K562 (cell line): Measurements from ENCODE around the gene FETUB. TPM values are rescaled to one million over a fixed set of nuclear protein-coding genes. Genes with fewer than 3 reads are reported as not detected.

ENCODE experiments used
- ARID1B ChIP-seq: fragments of 450-650 bp; IDR thresholded peaks from 2 replicates; pipeline ENCODE4 v1.6.1; 2016; ENCODE audit warnings: antibody characterized with exemption, mild to moderate bottlenecking, inconsistent platforms
- C11orf30 ChIP-seq: fragments of 450-650 bp; IDR thresholded peaks from 2 replicates; pipeline ENCODE4 v1.6.1; 2016; ENCODE audit warnings: low read depth, mild to moderate bottlenecking
- CTBP1 ChIP-seq: fragments of 450-650 bp; IDR thresholded peaks from 2 replicates; pipeline ENCODE4 v1.6.1; 2016; ENCODE audit warnings: borderline replicate concordance
- CUX1 ChIP-seq: fragments of 200-800 bp; sonication (Bioruptor generic); IDR thresholded peaks from 2 replicates; pipeline ENCODE4 v1.6.1; 2016; ENCODE audit warnings: missing genetic modification characterization, missing compliant biosample characterization
- DPF2 ChIP-seq: fragments of 450-650 bp; IDR thresholded peaks from 2 replicates; pipeline ENCODE4 v1.6.1; 2016
- ESRRA ChIP-seq: fragments of 450-650 bp; IDR thresholded peaks from 2 replicates; pipeline ENCODE4 v1.6.1; 2014; ENCODE audit warnings: low read depth, mild to moderate bottlenecking, moderate library complexity, borderline replicate concordance
- FOSL1 ChIP-seq: fragments of 200-800 bp; sonication (Bioruptor generic); conservative IDR thresholded peaks from 2 replicates; pipeline ENCODE4 v1.6.1; 2016; ENCODE audit warnings: missing genetic modification characterization, missing compliant biosample characterization
- FOXA1 ChIP-seq: fragments of 450-650 bp; IDR thresholded peaks from 2 replicates; pipeline ENCODE4 v1.6.1; 2016; ENCODE audit warnings: mild to moderate bottlenecking, borderline replicate concordance
- FOXA3 ChIP-seq, 2 experiments: fragments of 450-650 bp in 1 of 2; sonication (generic) in 1 of 2; formaldehyde crosslinking; IDR thresholded peaks in 1 of 2; conservative IDR thresholded peaks in 1 of 2; 2 replicates each; pipeline versions ENCODE4 v1.4.0 to v1.8.0; 2020 to 2022; ENCODE audit warnings: mild to moderate bottlenecking in 2 of 2, missing genetic modification reagents in 1 of 2
- FOXJ2 ChIP-seq: fragments of 200-800 bp; sonication (Bioruptor generic); IDR thresholded peaks from 2 replicates; pipeline ENCODE4 v1.6.1; 2016; ENCODE audit warnings: missing genetic modification characterization, missing compliant biosample characterization
- FOXK2 ChIP-seq, 2 experiments: fragments of 450-650 bp; IDR thresholded peaks in 1 of 2; conservative IDR thresholded peaks in 1 of 2; 2 replicates each; pipeline ENCODE4 v1.6.1; 2016; ENCODE audit warnings: low read depth in 2 of 2, mild to moderate bottlenecking in 1 of 2
- JUN ChIP-seq, 2 experiments: sonication (generic) in 1 of 2; formaldehyde crosslinking in 1 of 2; IDR thresholded peaks; 2 replicates each; pipeline versions ENCODE4 v1.6.1 to v1.8.0; 2012 to 2022; ENCODE audit warnings: borderline replicate concordance in 2 of 2, mild to moderate bottlenecking in 2 of 2, improper control_type of control experiment in 1 of 2, low read depth in 1 of 2, low read length in 1 of 2, missing genetic modification reagents in 1 of 2
- LEF1 ChIP-seq: fragments of 450-650 bp; IDR thresholded peaks from 2 replicates; pipeline ENCODE4 v1.6.1; 2016; ENCODE audit warnings: mild to moderate bottlenecking
- MAFG ChIP-seq: fragments of 450-650 bp; conservative IDR thresholded peaks from 2 replicates; pipeline ENCODE4 v1.6.1; 2016; ENCODE audit warnings: missing genetic modification characterization, missing compliant biosample characterization
- NFE2 ChIP-seq: IDR thresholded peaks from 2 replicates; pipeline ENCODE4 v1.6.1; 2014; ENCODE audit warnings: antibody characterized with exemption, low read depth
- SMARCA4 ChIP-seq: fragments of 450-650 bp; IDR thresholded peaks from 2 replicates; pipeline ENCODE4 v1.6.1; 2016
- SMARCC2 ChIP-seq: fragments of 450-650 bp; IDR thresholded peaks from 2 replicates; pipeline ENCODE4 v1.6.1; 2017; ENCODE audit warnings: antibody characterized with exemption, moderate library complexity, mild to moderate bottlenecking, low read depth
- SMARCE1 ChIP-seq: fragments of 450-650 bp; IDR thresholded peaks from 2 replicates; pipeline ENCODE4 v1.7.1; 2016; ENCODE audit warnings: mild to moderate bottlenecking
- SOX6 ChIP-seq: fragments of 450-650 bp; IDR thresholded peaks from 2 replicates; pipeline ENCODE4 v1.6.1; 2014; ENCODE audit warnings: mild to moderate bottlenecking
- ZEB2 ChIP-seq: fragments of 450-650 bp; IDR thresholded peaks from 2 replicates; pipeline ENCODE4 v1.6.1; 2016
- ZNF583 ChIP-seq: fragments of 250-450 bp; sonication (Bioruptor Pico); IDR thresholded peaks from 2 replicates; pipeline ENCODE4 v1.4.0; 2020
- polyA plus RNA-seq, 8 experiments: library from polyadenylated mRNA; depleted of rRNA in 4 of 8; stranded (reverse) in 5 of 8; unstranded in 3 of 8; fragments of >200 nt; fragmentation: Nextera tagmentation in 2 of 8; fragmentation: Illumina TruSeq in 1 of 8; extraction: Ambion mirVana in 2 of 8; extraction: Trizol in 1 of 8; gene quantifications; 2 replicates each; pipeline versions ENCODE4 v1.2.1 to v1.2.3, GENCODE V29; 2011 to 2014; ENCODE audit warnings: inconsistent platforms in 1 of 8, missing spikeins in 1 of 8
- total RNA-seq, 7 experiments: library from RNA; depleted of rRNA in 6 of 7; stranded (reverse); fragments of >200 nt in 6 of 7; fragmentation: Illumina TruSeq in 2 of 7; extraction: Trizol in 2 of 7; gene quantifications; 2 replicates each; pipeline versions ENCODE4 v1.2.1 to v1.2.3, GENCODE V29; 2011 to 2021; ENCODE audit warnings: low replicate concordance in 1 of 7
- TF ChIP-seq, protein P1 (sequence below): fragments of 450-650 bp; IDR thresholded peaks from 2 replicates; pipeline ENCODE4 v1.6.1; 2016; ENCODE audit warnings: low read depth, mild to moderate bottlenecking, moderate library complexity

FETUB gene
- total and polyA plus RNA-seq, 9 of the 15 experiments (the other 6 are each of a cell fraction or from before 2014, with no cell fraction given): not detected

- peak; percentile 90 to 99; a peak in 3 of 4 replicates for TF ChIP-seq FOXA3 (CRISPR knock-in tag; conservative IDR thresholded peaks at IDR 0.05 in 1 of 2, IDR thresholded peaks at IDR 0.05 in 1 of 2)
- TF ChIP-seq DPF2: peak; percentile 46; the same call in 1 of the 2 replicates
- TF ChIP-seq, protein P1, sequence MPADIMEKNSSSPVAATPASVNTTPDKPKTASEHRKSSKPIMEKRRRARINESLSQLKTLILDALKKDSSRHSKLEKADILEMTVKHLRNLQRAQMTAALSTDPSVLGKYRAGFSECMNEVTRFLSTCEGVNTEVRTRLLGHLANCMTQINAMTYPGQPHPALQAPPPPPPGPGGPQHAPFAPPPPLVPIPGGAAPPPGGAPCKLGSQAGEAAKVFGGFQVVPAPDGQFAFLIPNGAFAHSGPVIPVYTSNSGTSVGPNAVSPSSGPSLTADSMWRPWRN: no peak
- 0 out of 4 replicates have a peak, but pooled peaks have one; percentile 53 to 59 for TF ChIP-seq FOXK2 (conservative IDR thresholded peaks at IDR 0.05 in 1 of 2, IDR thresholded peaks at IDR 0.05 in 1 of 2; ENCODE audit: low read depth in 2 of 2)
- 0 out of 2 replicates have a peak, but pooled peaks have one; percentile 30 for TF ChIP-seq FOXJ2 (tag)
- peak; percentile 65 for TF ChIP-seq NFE2
- TF ChIP-seq C11orf30: peak; percentile 15; the same call in 1 of the 2 replicates
- TF ChIP-seq ESRRA: peak; percentile 39; the same call in 1 of the 2 replicates
- peak; percentile 68; the same call in 1 of the 2 replicates for TF ChIP-seq SMARCA4
- TF ChIP-seq CTBP1: peak; percentile 71
- TF ChIP-seq JUN (IDR thresholded peaks at IDR 0.05; ENCODE audit: borderline replicate concordance, low read depth, low read length): peak; percentile 76
- no peak for TF ChIP-seq JUN (CRISPR knock-in tag; IDR thresholded peaks at IDR 0.05; ENCODE audit: borderline replicate concordance)
- 0 out of 2 replicates have a peak, but pooled peaks have one; percentile 51 for TF ChIP-seq ZEB2
- no peak for TF ChIP-seq CUX1 (CRISPR knock-in tag)
- peak; percentile 85 for TF ChIP-seq FOXA1
- no peak for TF ChIP-seq MAFG (tag)
- peak; percentile 69; the same call in 1 of the 2 replicates for TF ChIP-seq LEF1
- TF ChIP-seq SMARCC2: peak; percentile 71; the same call in 1 of the 2 replicates
- TF ChIP-seq ARID1B: peak; percentile 71
- TF ChIP-seq FOSL1 (tag): peak; percentile 89
- TF ChIP-seq ZNF583 (CRISPR knock-in tag): no peak
- peak; percentile 89; the same call in 1 of the 2 replicates for TF ChIP-seq SMARCE1
- peak; percentile 73; the same call in 1 of the 2 replicates for TF ChIP-seq SOX6
These were observed 34.3 kb upstream of the FETUB start (continued) for GRCh38 chr3:186605561-186606545.
